ENCODE results near the gene STAMBPL1.

STAMBPL1 gene

GRCh38 chr10:88964869-88965415 is 84.9 kb downstream of the STAMBPL1 start:
- no peak for TF ChIP-seq CTCF (IDR thresholded peaks at IDR 0.05)
- H3K4me1 ChIP-seq: peaks cover 0 to 98% (median 35%) of the 10 kb centered on the region in 4 donors
- H3K27ac ChIP-seq: peak overlapping the region; percentile 77 to 81
- no peaks in the 10 kb centered on the region for H3K27me3 ChIP-seq
- peak overlapping the region in 1 of 2 donors; percentile 14 for H3K4me3 ChIP-seq
- intact Hi-C loops (cut with DNase I; ENCODE audit: low total_unique reads): no loop called here
- no peak for DNase-seq
- no peaks in the 10 kb centered on the region for H3K9me3 ChIP-seq
- H3K36me3 ChIP-seq: no peaks in the 10 kb centered on the region

- H3K36me3 ChIP-seq: no peaks in the 10 kb centered on the region
- H3K4me3 ChIP-seq: no peak overlapping the region
- intact Hi-C loops (cut with DNase I; ENCODE audit: low total_unique reads): no loop called here
- no peak for TF ChIP-seq CTCF (IDR thresholded peaks at IDR 0.05)
- H3K27me3 ChIP-seq: no peaks in the 10 kb centered on the region
- H3K4me1 ChIP-seq: peaks cover 0 to 98% (median 43%) of the 10 kb centered on the region in 4 donors
- H3K9me3 ChIP-seq: no peaks in the 10 kb centered on the region
- peak overlapping the region; percentile 77 to 81 for H3K27ac ChIP-seq
- peak; percentile 56 to 84 for DNase-seq
Observed at GRCh38 chr10:88966797-88967196, 86.8 kb downstream of the STAMBPL1 start.

GRCh38 chr10:88968391-88968790 is 88.3 kb downstream of the STAMBPL1 start:
- DNase-seq: no peak
- TF ChIP-seq CTCF (IDR thresholded peaks at IDR 0.05): no peak
- no peaks in the 10 kb centered on the region for H3K27me3 ChIP-seq
- peak overlapping the region; percentile 77 to 81 for H3K27ac ChIP-seq
- H3K36me3 ChIP-seq: no peaks in the 10 kb centered on the region
- peaks cover 0 to 99% (median 53%) of the 10 kb centered on the region in 4 donors for H3K4me1 ChIP-seq
- no peak overlapping the region for H3K4me3 ChIP-seq
- intact Hi-C loops (cut with DNase I; ENCODE audit: low total_unique reads): no loop called here
- H3K9me3 ChIP-seq: no peaks in the 10 kb centered on the region

GRCh38 chr10:88971221-88972061 is 91.4 kb downstream of the STAMBPL1 start:
- no peak for TF ChIP-seq CTCF (IDR thresholded peaks at IDR 0.05)
- Histone ChIP-seq H3K4me1 (peaks cover 0 to 95% (median 46%) of the 10 kb centered on the region in 4 donors), H3K27ac (peak overlapping the region; percentile 77 to 81), H3K9me3 (no peaks in the 10 kb centered on the region), H3K4me3 (peak overlapping the region; percentile 15 to 19), H3K36me3 (no peaks in the 10 kb centered on the region), H3K27me3 (no peaks in the 10 kb centered on the region)
- peak in 1 of 2 donors; percentile 70 for DNase-seq
- intact Hi-C loops (cut with DNase I; ENCODE audit: low total_unique reads): no loop called here
